MM.1S (cell line): ENCODE results near the gene DMRT3.

ENCODE experiments used
- EZH2 ChIP-seq: fragments of 300-600 bp; sonication (generic); optimal IDR thresholded peaks from 2 replicates; pipeline ENCODE3; 2017; ENCODE audit warnings: low read depth, mild to moderate bottlenecking, antibody characterized with exemption, low read length, mixed read lengths
- TF ChIP-seq, protein P1 (sequence below): fragments of 300-600 bp; sonication (generic); IDR thresholded peaks from 2 replicates; pipeline ENCODE4 v1.5.1; 2016; ENCODE audit warnings: antibody characterized with exemption, low read length, mixed read lengths

DNA sequence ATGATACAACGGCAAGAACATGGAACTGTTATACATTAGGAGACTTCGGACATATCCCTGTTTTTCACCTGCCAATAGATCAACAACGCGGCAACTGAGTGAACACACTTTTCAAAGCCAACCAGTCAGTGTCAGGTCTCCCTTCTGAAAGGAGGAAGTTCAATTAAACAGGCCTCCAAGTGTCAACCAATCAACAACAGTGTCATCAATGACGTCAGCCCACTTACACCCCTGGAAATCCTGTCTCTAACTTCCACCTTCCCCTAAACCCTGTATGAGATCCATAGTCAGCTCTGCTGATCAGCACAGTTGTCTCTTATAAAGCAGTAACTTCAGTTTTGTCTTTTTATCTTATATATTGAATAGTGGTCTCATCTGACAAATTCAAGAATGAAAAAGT, 36.6 kb downstream of the DMRT3 start:
- TF ChIP-seq, protein P1, sequence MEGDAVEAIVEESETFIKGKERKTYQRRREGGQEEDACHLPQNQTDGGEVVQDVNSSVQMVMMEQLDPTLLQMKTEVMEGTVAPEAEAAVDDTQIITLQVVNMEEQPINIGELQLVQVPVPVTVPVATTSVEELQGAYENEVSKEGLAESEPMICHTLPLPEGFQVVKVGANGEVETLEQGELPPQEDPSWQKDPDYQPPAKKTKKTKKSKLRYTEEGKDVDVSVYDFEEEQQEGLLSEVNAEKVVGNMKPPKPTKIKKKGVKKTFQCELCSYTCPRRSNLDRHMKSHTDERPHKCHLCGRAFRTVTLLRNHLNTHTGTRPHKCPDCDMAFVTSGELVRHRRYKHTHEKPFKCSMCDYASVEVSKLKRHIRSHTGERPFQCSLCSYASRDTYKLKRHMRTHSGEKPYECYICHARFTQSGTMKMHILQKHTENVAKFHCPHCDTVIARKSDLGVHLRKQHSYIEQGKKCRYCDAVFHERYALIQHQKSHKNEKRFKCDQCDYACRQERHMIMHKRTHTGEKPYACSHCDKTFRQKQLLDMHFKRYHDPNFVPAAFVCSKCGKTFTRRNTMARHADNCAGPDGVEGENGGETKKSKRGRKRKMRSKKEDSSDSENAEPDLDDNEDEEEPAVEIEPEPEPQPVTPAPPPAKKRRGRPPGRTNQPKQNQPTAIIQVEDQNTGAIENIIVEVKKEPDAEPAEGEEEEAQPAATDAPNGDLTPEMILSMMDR: no peak
- no peak for TF ChIP-seq EZH2
